Mesothelial cell of epicardium (in vitro differentiated cells): Measurements from ENCODE around the gene GLDC. TPM values are rescaled to one million over a fixed set of nuclear protein-coding genes. Genes with fewer than 3 reads are reported as not detected.

ENCODE experiments used
- DNase-seq, 2 experiments: peaks; one replicate each; pipeline ENCODE4 v3.0.0; 2021; ENCODE audit warnings: low spot score in 2 of 2; ENCODE audit not compliant: unreplicated experiment in 2 of 2
- H3K27ac Mint-ChIP-seq: 2 replicates; pipeline ENCODE4 v1.8.0; 2021; ENCODE audit warnings: mixed read lengths
- H3K27me3 Mint-ChIP-seq: 2 replicates; pipeline ENCODE4 v1.8.0; 2021; ENCODE audit warnings: low read depth, mixed read lengths
- H3K36me3 Mint-ChIP-seq: 2 replicates; pipeline ENCODE4 v1.8.0; 2021; ENCODE audit warnings: mixed read lengths
- H3K4me1 Mint-ChIP-seq: 2 replicates; pipeline ENCODE4 v1.8.0; 2021; ENCODE audit warnings: mixed read lengths
- H3K4me3 Mint-ChIP-seq: 2 replicates; pipeline ENCODE4 v1.8.0; 2021; ENCODE audit warnings: mild to moderate bottlenecking, moderate library complexity, mixed read lengths
- H3K9me3 Mint-ChIP-seq: 2 replicates; pipeline ENCODE4 v1.8.0; 2021; ENCODE audit warnings: mixed read lengths
- total RNA-seq: library from RNA; stranded (reverse); gene quantifications from 3 replicates; pipeline ENCODE4 v1.2.1, GENCODE V29; 2021
- TF ChIP-seq, protein P1 (sequence below): fragments of 200-600 bp; sonication (generic); IDR thresholded peaks from one replicate; pipeline ENCODE4 v1.5.0; 2021; ENCODE audit warnings: antibody characterized with exemption; ENCODE audit not compliant: unreplicated experiment

The GLDC gene
- total RNA-seq, 1 donor from 2014 or later, result 2.0 TPM

DNA sequence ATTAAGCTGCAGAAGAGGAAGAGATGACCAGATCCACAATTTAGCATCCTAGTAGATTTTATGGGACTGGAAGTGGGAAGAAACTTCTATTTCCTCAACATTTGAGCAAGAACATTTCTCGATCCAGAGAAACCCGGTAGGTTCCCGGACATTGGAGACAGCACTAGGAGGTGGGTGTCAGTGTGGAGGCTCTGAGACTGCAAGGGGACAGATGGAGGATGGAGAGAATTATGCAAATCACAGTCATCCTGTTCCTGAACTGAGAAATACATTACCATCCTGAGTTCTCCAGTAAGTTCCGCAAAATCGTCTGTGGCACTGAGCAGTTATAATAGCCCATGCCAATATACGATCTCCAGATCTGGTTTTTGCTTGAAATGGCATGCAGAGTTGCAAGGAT is 25.6 kb downstream of the GLDC start:
- H3K4me1 Mint-ChIP-seq, result no peaks in the 10 kb centered on the region
- peaks cover 4% of the 10 kb centered on the region for H3K9me3 Mint-ChIP-seq
- no peak overlapping the region for H3K27ac Mint-ChIP-seq
- no peak for DNase-seq
- H3K27me3 Mint-ChIP-seq, result no peaks in the 10 kb centered on the region
- TF ChIP-seq, protein P1, sequence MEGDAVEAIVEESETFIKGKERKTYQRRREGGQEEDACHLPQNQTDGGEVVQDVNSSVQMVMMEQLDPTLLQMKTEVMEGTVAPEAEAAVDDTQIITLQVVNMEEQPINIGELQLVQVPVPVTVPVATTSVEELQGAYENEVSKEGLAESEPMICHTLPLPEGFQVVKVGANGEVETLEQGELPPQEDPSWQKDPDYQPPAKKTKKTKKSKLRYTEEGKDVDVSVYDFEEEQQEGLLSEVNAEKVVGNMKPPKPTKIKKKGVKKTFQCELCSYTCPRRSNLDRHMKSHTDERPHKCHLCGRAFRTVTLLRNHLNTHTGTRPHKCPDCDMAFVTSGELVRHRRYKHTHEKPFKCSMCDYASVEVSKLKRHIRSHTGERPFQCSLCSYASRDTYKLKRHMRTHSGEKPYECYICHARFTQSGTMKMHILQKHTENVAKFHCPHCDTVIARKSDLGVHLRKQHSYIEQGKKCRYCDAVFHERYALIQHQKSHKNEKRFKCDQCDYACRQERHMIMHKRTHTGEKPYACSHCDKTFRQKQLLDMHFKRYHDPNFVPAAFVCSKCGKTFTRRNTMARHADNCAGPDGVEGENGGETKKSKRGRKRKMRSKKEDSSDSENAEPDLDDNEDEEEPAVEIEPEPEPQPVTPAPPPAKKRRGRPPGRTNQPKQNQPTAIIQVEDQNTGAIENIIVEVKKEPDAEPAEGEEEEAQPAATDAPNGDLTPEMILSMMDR, result no peak
- no peaks in the 10 kb centered on the region for H3K36me3 Mint-ChIP-seq
- H3K4me3 Mint-ChIP-seq, result no peak overlapping the region

DNA sequence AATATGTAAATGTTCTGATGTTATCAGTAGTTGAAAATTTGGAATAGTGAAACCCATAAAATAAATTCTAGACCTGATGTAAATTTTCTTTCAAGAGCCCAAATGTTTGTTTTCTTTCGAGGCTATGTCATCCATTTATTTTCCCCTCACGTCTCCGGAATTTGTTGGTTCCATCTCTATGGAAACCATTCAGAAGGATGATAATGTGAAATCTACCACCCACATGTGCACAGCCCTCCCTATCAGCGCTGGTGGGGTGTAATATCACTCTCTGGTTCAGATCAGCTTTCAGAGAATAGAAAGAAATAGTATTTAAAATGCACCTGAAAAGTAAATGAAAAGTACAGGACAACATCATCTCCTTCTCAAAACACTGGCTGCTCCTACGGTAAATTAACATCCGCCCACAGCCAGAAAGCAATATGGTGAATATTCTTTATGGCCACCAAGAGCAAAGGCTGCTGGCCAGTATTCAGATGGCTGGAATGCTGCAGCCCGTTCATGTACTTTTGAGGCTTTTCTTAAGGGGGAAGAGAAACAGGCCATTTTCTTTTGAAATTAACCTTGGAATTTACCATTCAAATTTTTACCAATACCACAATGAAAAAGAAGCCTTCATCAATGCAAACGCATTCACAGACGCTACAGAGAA is 28.5 kb downstream of the GLDC start:
- no peak for DNase-seq
- Mint-ChIP-seq H3K36me3 (no peaks in the 10 kb centered on the region), H3K4me3 (no peak overlapping the region), H3K9me3 (peaks cover 4% of the 10 kb centered on the region), H3K27ac (no peak overlapping the region), H3K4me1 (no peaks in the 10 kb centered on the region), H3K27me3 (no peaks in the 10 kb centered on the region)
- TF ChIP-seq, protein P1, result no peak

DNA sequence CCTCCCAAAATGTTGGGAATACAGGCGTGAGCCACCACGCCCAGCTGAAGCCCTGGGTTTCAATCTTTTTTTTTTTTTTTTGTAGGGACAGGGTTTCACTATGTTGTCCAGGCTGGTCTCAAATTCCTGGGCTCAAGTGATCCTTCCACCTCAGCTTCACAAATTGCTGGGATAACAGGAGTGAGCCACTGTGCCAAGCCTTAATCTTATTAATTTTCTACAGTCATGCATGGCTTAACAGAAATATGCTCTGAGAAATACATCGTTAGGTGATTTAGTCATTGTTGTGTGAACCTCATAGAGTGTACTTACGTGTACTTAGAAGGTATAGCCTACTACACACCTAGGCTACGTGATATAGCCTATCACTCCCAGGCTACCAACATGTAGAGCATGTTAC is 31.0 kb downstream of the GLDC start:
- no peak overlapping the region for H3K4me3 Mint-ChIP-seq
- no peak for DNase-seq
- TF ChIP-seq, protein P1, result no peak
- no peaks in the 10 kb centered on the region for H3K36me3 Mint-ChIP-seq
- no peaks in the 10 kb centered on the region for H3K27me3 Mint-ChIP-seq
- H3K9me3 Mint-ChIP-seq, result no peaks in the 10 kb centered on the region
- H3K4me1 Mint-ChIP-seq, result no peaks in the 10 kb centered on the region
- H3K27ac Mint-ChIP-seq, result no peak overlapping the region

DNA sequence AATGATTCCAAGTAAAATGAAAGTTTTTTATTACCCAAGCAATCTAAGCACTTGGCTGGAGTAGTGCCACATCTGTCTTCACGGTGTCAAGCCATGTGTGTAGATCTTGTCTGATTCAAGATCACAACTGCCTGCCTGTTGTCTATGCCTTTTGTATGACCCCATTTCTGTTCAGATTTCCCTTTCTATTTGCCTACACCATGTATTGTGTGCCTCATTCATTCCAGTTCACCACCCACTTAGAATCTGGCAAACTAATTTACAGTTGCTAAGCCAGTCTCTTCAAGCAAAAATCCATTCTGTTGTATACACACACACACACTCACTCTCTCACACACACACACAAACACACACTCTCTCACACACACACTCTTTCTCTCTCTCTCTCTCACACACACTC is 33.7 kb downstream of the GLDC start:
- TF ChIP-seq, protein P1, result no peak
- H3K27ac Mint-ChIP-seq, result no peak overlapping the region
- no peak for DNase-seq
- H3K27me3 Mint-ChIP-seq, result no peaks in the 10 kb centered on the region
- H3K36me3 Mint-ChIP-seq, result no peaks in the 10 kb centered on the region
- H3K4me3 Mint-ChIP-seq, result no peak overlapping the region
- H3K4me1 Mint-ChIP-seq, result no peaks in the 10 kb centered on the region
- no peaks in the 10 kb centered on the region for H3K9me3 Mint-ChIP-seq

DNA sequence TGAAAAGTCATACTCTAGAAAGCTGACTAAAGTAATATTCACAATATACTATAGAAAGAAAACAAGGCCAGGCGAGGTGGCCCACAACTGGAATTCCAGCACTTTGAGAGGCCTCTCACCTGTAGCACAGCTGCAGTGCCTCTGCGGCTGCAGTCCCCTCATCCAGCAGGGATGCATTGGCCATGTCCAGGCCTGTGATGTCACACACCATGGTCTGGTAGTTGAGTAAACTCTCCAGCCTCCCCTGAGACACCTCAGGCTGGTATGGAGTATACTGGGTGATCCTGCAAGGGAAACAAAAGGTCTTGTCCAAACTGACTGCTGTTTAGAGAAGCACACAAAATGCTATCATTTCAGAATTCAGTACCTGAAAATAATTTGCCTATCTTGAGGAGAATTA is 35.5 kb downstream of the GLDC start:
- TF ChIP-seq, protein P1, result no peak
- no peak overlapping the region for H3K27ac Mint-ChIP-seq
- no peaks in the 10 kb centered on the region for H3K9me3 Mint-ChIP-seq
- DNase-seq, result no peak
- no peaks in the 10 kb centered on the region for H3K4me1 Mint-ChIP-seq
- no peaks in the 10 kb centered on the region for H3K27me3 Mint-ChIP-seq
- no peaks in the 10 kb centered on the region for H3K36me3 Mint-ChIP-seq
- H3K4me3 Mint-ChIP-seq, result no peak overlapping the region
